Upper lobe of left lung (tissue), 6 donors: ENCODE results near the gene NEURL2. TPM values are rescaled to one million over a fixed set of nuclear protein-coding genes. Genes with fewer than 3 reads are reported as not detected.

Experiments
- ATAC-seq, 2 donors: fragments of 200-7000 bp; cut with Tn5 transposase; one replicate each; pipeline ENCODE4 v1.9.1; 2022; ENCODE audit warnings: mild to moderate bottlenecking in 2 of 2, moderate library complexity in 2 of 2; ENCODE audit not compliant: low FRiP score in 2 of 2
- DNase-seq, 2 donors: peaks; one replicate each; pipeline ENCODE4 v3.0.0-alpha.2; 2019 to 2020
- H3K27ac ChIP-seq, 4 donors: fragments of 200-600 bp; sonication (generic); one replicate each; pipeline ENCODE4 v1.5.1; 2016 to 2019
- H3K27me3 ChIP-seq, 4 donors: fragments of 200-600 bp; sonication (generic); one replicate each; pipeline ENCODE4 v1.5.1; 2017 to 2019
- H3K36me3 ChIP-seq, 4 donors: fragments of 200-600 bp; sonication (generic); one replicate each; pipeline ENCODE4 v1.5.1; 2016 to 2019
- H3K4me1 ChIP-seq, 4 donors: fragments of 200-600 bp; sonication (generic); one replicate each; pipeline ENCODE4 v1.5.1; 2018 to 2019
- H3K4me3 ChIP-seq, 4 donors: fragments of 200-600 bp; sonication (generic); one replicate each; pipeline ENCODE4 v1.5.1; 2017 to 2019; ENCODE audit warnings: mild to moderate bottlenecking in 2 of 4, moderate library complexity in 1 of 4
- H3K9me3 ChIP-seq, 4 donors: fragments of 200-600 bp; sonication (generic); one replicate each; pipeline ENCODE4 v1.5.1; 2018 to 2019
- EP300 ChIP-seq, 4 donors: sonication (generic); formaldehyde crosslinking; IDR thresholded peaks; one replicate each; pipeline ENCODE4 v1.5.1; 2017; ENCODE audit warnings: antibody characterized with exemption in 4 of 4, control low read depth in 2 of 4
- POLR2A ChIP-seq, 4 donors: fragments of 450-650 bp; IDR thresholded peaks; one replicate each; pipeline ENCODE4 v1.5.1; 2016 to 2017; ENCODE audit warnings: antibody characterized with exemption in 4 of 4, mild to moderate bottlenecking in 2 of 4
- POLR2AphosphoS5 ChIP-seq, 2 donors: sonication (generic); formaldehyde crosslinking; IDR thresholded peaks; one replicate each; pipeline ENCODE4 v1.5.1; 2017; ENCODE audit warnings: antibody characterized with exemption in 2 of 2
- WGBS, 2 donors: methylation state at CpG; one replicate each; pipeline ENCODE4 v1.1.5; 2017 to 2018; 5-methylcytosine and 5-hydroxymethylcytosine counted together
- total RNA-seq, 6 donors: library from RNA; depleted of rRNA in 4 of 6; stranded (reverse); fragments of >200 nt in 4 of 6; gene quantifications; one replicate each; pipeline versions ENCODE4 v1.1.0 to v1.2.1, GENCODE V29; 2016 to 2021
- TF ChIP-seq, protein P1 (sequence below), 6 experiments: fragments of 450-650 bp in 4 of 6; fragments of 200-600 bp in 2 of 6; sonication (generic) in 2 of 6; IDR thresholded peaks; one replicate each; pipeline ENCODE4 v1.5.1; 2016 to 2019; ENCODE audit warnings: antibody characterized with exemption in 6 of 6
- donor health status: DM: no; HTN: no; CAD: no; lungs with moderate emphysema.
- donor health status: DM: no; HTN: yes; CAD: no; lungs with severe emphysema.

NEURL2 gene
- total RNA-seq, 6 donors from 2014 or later, result 3.9 to 31.4 (median 5.5) TPM

DNA sequence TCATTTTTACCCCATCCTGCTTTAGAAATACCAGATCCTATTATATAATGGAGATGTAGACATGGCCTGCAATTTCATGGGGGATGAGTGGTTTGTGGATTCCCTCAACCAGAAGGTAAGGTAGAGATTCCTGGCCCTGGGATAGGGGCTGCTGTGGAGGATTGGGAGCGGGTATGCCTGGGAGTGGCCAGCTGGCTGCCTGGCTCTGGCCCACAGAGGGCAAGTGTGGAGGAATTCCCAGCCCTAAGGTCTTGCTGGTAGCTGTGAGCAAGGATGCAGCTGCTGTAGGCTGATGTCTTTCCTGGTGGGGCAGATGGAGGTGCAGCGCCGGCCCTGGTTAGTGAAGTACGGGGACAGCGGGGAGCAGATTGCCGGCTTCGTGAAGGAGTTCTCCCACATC is 6.7 kb upstream of the NEURL2 start:
- 94 to 98% methylated on average over 7 of the region's 7 CpGs for WGBS, 2 donors
- H3K36me3 ChIP-seq, result peaks cover 22 to 84% (median 62%) of the 10 kb centered on the region in 4 donors
- no peak for DNase-seq
- no peaks in the 10 kb centered on the region for H3K9me3 ChIP-seq
- no peak overlapping the region for H3K4me3 ChIP-seq
- TF ChIP-seq POLR2AphosphoS5 (IDR thresholded peaks at IDR 0.05), result no peak
- no peak for TF ChIP-seq EP300 (IDR thresholded peaks at IDR 0.05)
- TF ChIP-seq, protein P1, sequence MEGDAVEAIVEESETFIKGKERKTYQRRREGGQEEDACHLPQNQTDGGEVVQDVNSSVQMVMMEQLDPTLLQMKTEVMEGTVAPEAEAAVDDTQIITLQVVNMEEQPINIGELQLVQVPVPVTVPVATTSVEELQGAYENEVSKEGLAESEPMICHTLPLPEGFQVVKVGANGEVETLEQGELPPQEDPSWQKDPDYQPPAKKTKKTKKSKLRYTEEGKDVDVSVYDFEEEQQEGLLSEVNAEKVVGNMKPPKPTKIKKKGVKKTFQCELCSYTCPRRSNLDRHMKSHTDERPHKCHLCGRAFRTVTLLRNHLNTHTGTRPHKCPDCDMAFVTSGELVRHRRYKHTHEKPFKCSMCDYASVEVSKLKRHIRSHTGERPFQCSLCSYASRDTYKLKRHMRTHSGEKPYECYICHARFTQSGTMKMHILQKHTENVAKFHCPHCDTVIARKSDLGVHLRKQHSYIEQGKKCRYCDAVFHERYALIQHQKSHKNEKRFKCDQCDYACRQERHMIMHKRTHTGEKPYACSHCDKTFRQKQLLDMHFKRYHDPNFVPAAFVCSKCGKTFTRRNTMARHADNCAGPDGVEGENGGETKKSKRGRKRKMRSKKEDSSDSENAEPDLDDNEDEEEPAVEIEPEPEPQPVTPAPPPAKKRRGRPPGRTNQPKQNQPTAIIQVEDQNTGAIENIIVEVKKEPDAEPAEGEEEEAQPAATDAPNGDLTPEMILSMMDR (IDR thresholded peaks at IDR 0.05), result no peak
- TF ChIP-seq POLR2A (IDR thresholded peaks at IDR 0.05), result no peak
- H3K4me1 ChIP-seq, result peaks cover 6 to 9% (median 6%) of the 10 kb centered on the region in 4 donors
- H3K27me3 ChIP-seq, result no peaks in the 10 kb centered on the region
- H3K27ac ChIP-seq, result no peak overlapping the region
- no peak for ATAC-seq

DNA sequence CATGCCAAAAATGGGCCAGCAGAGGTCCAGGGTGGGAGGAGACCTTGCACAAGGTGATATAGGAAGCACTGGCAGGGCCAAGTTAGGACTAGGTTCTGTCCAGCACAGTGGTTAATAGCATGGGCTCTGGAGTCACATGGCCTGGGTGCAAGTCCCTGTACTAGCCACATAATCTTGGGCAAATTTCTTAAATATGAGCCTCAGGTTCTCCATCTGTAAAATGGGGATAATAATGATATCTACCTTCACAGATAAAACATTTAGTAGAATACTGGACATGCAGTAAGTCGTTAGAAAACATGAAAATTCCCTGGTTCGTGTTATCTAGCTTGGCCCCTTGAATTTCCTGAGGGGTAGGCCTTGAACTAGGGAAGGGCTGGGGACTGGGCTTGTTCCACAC is 6.3 kb upstream of the NEURL2 start:
- H3K27me3 ChIP-seq, result no peaks in the 10 kb centered on the region
- no peak overlapping the region for H3K4me3 ChIP-seq
- H3K27ac ChIP-seq, result no peak overlapping the region
- 78 to 93% methylated on average over 2 of the region's 2 CpGs for WGBS, 2 donors
- peaks cover 9 to 13% (median 10%) of the 10 kb centered on the region in 4 donors for H3K4me1 ChIP-seq
- ATAC-seq, result no peak
- H3K9me3 ChIP-seq, result no peaks in the 10 kb centered on the region
- peaks cover 22 to 80% (median 63%) of the 10 kb centered on the region in 4 donors for H3K36me3 ChIP-seq
- no peak for DNase-seq
- TF ChIP-seq POLR2AphosphoS5 (IDR thresholded peaks at IDR 0.05) (no peak), EP300 (IDR thresholded peaks at IDR 0.05) (no peak), POLR2A (IDR thresholded peaks at IDR 0.05) (no peak)
- TF ChIP-seq, protein P1 (IDR thresholded peaks at IDR 0.05), result no peak

DNA sequence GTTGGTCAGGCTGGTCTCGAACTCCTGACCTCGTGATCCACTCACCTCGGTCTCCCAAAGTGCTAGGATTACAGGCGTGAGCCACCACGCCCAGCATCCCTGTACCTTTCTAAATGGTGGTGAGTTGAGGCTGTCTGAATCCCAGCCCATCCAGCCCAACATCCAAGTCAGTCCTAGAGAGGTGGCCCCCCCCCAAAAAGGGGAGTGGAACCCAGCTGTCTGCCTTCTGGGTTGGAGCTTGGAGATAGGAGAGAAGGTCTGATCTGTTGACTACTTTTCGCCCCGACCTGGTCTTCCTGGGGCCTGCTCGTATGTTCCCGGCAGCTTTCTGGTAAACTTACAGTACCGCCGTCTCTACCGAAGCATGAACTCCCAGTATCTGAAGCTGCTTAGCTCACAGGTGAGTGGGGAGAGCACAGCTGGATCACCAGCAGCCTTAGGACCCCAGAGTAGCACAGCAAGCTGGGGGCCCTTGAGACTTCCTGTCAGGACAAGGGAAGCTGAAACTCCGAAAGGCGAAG is 5.7 kb upstream of the NEURL2 start:
- no peak for ATAC-seq

DNA sequence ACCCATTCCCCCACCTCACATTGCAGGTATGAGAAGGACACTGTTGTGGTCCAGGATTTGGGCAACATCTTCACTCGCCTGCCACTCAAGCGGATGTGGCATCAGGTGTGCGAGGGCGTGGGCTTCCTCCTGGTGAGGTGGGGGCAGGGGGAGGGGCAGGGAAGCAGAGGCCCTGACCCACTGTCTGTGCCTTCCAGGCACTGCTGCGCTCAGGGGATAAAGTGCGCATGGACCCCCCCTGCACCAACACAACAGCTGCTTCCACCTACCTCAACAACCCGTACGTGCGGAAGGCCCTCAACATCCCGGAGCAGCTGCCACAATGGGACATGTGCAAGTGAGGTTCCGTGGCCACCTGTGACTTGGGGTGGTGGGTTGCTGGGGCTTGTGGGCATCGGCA is 3.8 kb upstream of the NEURL2 start:
- Histone ChIP-seq H3K4me1 (peaks cover 18 to 33% (median 26%) of the 10 kb centered on the region in 4 donors), H3K27ac (no peak overlapping the region), H3K27me3 (no peaks in the 10 kb centered on the region), H3K36me3 (peaks cover 19 to 69% (median 63%) of the 10 kb centered on the region in 4 donors), H3K9me3 (no peaks in the 10 kb centered on the region), H3K4me3 (no peak overlapping the region)
- DNase-seq, result no peak
- TF ChIP-seq POLR2AphosphoS5 (IDR thresholded peaks at IDR 0.05) (no peak), POLR2A (IDR thresholded peaks at IDR 0.05) (peak in 1 of 4 donors; percentile 45)
- TF ChIP-seq, protein P1 (IDR thresholded peaks at IDR 0.05), result no peak
- ATAC-seq, result no peak
- 89% methylated on average over 7 to 12 of the region's 12 CpGs for WGBS, 2 donors

More for the DNA sequence above, 5.7 kb upstream of the NEURL2 start:
- Histone ChIP-seq H3K9me3 (no peaks in the 10 kb centered on the region), H3K27me3 (no peaks in the 10 kb centered on the region), H3K27ac (no peak overlapping the region), H3K36me3 (peaks cover 22 to 77% (median 63%) of the 10 kb centered on the region in 4 donors), H3K4me1 (peaks cover 15 to 18% (median 16%) of the 10 kb centered on the region in 4 donors), H3K4me3 (no peak overlapping the region)
- TF ChIP-seq POLR2AphosphoS5 (IDR thresholded peaks at IDR 0.05) (no peak), EP300 (IDR thresholded peaks at IDR 0.05) (no peak), POLR2A (IDR thresholded peaks at IDR 0.05) (peak in 1 of 4 donors; percentile 6)
- TF ChIP-seq, protein P1 (IDR thresholded peaks at IDR 0.05), result no peak
- 95 to 96% methylated on average over 12 to 14 of the region's 14 CpGs for WGBS, 2 donors
- no peak for DNase-seq

DNA sequence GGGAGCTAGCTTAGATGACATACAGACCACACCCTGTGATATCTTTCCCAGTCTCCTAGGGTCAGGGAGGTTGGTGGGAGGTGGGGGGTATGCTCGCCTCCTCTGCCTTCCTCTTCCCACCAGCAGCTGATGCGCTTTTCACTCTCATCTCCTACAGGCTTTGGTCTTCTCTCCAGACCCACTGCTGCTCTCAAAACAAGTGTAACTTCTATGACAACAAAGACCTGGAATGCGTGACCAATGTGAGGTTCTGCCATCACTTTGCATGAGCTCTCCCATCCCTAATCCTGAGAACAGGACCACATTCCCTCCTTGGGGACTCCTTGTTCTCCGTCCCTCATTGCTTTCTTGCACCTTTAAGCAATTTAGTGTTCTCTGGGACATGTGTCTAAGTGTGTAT is 2.8 kb upstream of the NEURL2 start:
- Histone ChIP-seq H3K9me3 (no peaks in the 10 kb centered on the region), H3K27me3 (no peaks in the 10 kb centered on the region), H3K27ac (no peak overlapping the region), H3K36me3 (peaks cover 19 to 60% (median 57%) of the 10 kb centered on the region in 4 donors), H3K4me1 (peaks cover 23 to 35% (median 28%) of the 10 kb centered on the region in 4 donors), H3K4me3 (no peak overlapping the region)
- no peak for ATAC-seq
- 91 to 96% methylated on average over 4 of the region's 4 CpGs for WGBS, 2 donors
- TF ChIP-seq, protein P1 (IDR thresholded peaks at IDR 0.05), result no peak
- TF ChIP-seq EP300 (IDR thresholded peaks at IDR 0.05) (no peak), POLR2AphosphoS5 (IDR thresholded peaks at IDR 0.05) (no peak), POLR2A (IDR thresholded peaks at IDR 0.05) (no peak)
- no peak for DNase-seq
